ENCODE measurements around the gene IFNE. TPM values are rescaled to one million over a fixed set of nuclear protein-coding genes. Genes with fewer than 3 reads are reported as not detected.

IFNE gene
- polyA plus RNA-seq, 1 experiment: 0.28 TPM

- ChIA-PET POLR2A (no interaction called here), CTCF (interaction anchor here (0.6 kb wide), 1 partner anchor 61 kb away, joined by 3 read pairs; no protein-coding TSS in a partner anchor)
- Histone ChIP-seq H3K4me3 (ENCODE audit: low read depth, low read length) (no peak overlapping the region), H3K27me3 (ENCODE audit: control insufficient read depth, insufficient read depth, low read length) (no peaks in the 10 kb centered on the region), H3K36me3 (ENCODE audit: control insufficient read depth, insufficient read depth, low read length) (peaks cover 8% of the 10 kb centered on the region)
- DNase-seq (ENCODE audit: low read depth): no peak
- TF ChIP-seq CTCF (IDR thresholded peaks at IDR 0.05; ENCODE audit: insufficient read depth, low read depth, low read length): no peak
Observed at GRCh38 chr9:21523021-21524014, 41.2 kb upstream of the IFNE start.

GRCh38 chr9:21522348-21522747 is 40.2 kb upstream of the IFNE start:
- ChIA-PET CTCF (no interaction called here), POLR2A (no interaction called here)
- TF ChIP-seq CTCF (IDR thresholded peaks at IDR 0.05; ENCODE audit: insufficient read depth, low read depth, low read length): no peak
- Histone ChIP-seq H3K4me3 (ENCODE audit: low read depth, low read length) (no peak overlapping the region), H3K36me3 (ENCODE audit: control insufficient read depth, insufficient read depth, low read length) (no peaks in the 10 kb centered on the region), H3K27me3 (ENCODE audit: control insufficient read depth, insufficient read depth, low read length) (no peaks in the 10 kb centered on the region)
- no peak for DNase-seq (ENCODE audit: low read depth)

GRCh38 chr9:21521448-21521847 is 39.3 kb upstream of the IFNE start:
- CTCF ChIA-PET: no interaction called here
- POLR2A ChIA-PET: interaction anchor here (0.7 kb wide), 1 partner anchor 640 kb away, joined by 8 read pairs; no protein-coding TSS in a partner anchor
- Histone ChIP-seq H3K27me3 (ENCODE audit: control insufficient read depth, insufficient read depth, low read length) (no peaks in the 10 kb centered on the region), H3K4me3 (ENCODE audit: low read depth, low read length) (no peak overlapping the region), H3K36me3 (ENCODE audit: control insufficient read depth, insufficient read depth, low read length) (no peaks in the 10 kb centered on the region)
- DNase-seq (ENCODE audit: low read depth): no peak
- TF ChIP-seq CTCF (IDR thresholded peaks at IDR 0.05; ENCODE audit: insufficient read depth, low read depth, low read length): no peak

- POLR2A ChIA-PET: interaction anchor here (0.6 kb wide), 1 partner anchor 32 kb away, joined by 3 read pairs; no protein-coding TSS in a partner anchor
Observed at GRCh38 chr9:21520501-21521228, 38.6 kb upstream of the IFNE start.

More at GRCh38 chr9:21520501-21521228, 38.6 kb upstream of the IFNE start:
- no peaks in the 10 kb centered on the region for H3K36me3 ChIP-seq (ENCODE audit: control insufficient read depth, insufficient read depth, low read length)
- no peaks in the 10 kb centered on the region for H3K27me3 ChIP-seq (ENCODE audit: control insufficient read depth, insufficient read depth, low read length)
- no peak for DNase-seq (ENCODE audit: low read depth)
- CTCF ChIA-PET: interaction anchor here (1.3 kb wide), 1 partner anchor 14 kb away, joined by 4 read pairs; no protein-coding TSS in a partner anchor
- TF ChIP-seq CTCF (IDR thresholded peaks at IDR 0.05; ENCODE audit: insufficient read depth, low read depth, low read length): no peak
- no peak overlapping the region for H3K4me3 ChIP-seq (ENCODE audit: low read depth, low read length)

All from BJ (cell line).